ENCODE results near the gene ZNF629. TPM values are rescaled to one million over a fixed set of nuclear protein-coding genes. Genes with fewer than 3 reads are reported as not detected.

The ZNF629 gene
- polyA plus RNA-seq, 2 of the 4 experiments (the other 2 are of a cell fraction) = 5.9 to 13.6 TPM

DNA sequence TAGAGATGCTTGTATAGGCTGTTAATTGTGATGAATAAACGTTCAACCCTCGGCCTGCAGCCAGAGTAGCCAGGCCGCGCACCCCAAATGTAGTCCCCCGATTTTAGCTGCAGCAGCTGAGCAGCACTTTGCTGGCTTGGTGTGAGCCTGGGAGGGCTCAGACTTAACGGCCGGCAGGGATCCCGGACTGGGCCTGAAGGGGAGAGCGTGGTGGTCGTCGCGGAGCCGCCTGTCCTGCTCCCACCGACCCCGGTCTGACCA, 11.9 kb downstream of the ZNF629 start:
- 19% methylated on average over 15 of the region's 15 CpGs for WGBS (ENCODE audit: missing lambda C conversion rate)
- peak overlapping the region; percentile 74 for H3K4me2 ChIP-seq
- H3K9me3 ChIP-seq = no peaks in the 10 kb centered on the region
- ChIA-PET POLR2A (interaction anchor here (0.6 to 3.0 kb wide), 11 partner anchors 8 to 167 kb away, joined by 3 to 10 read pairs (median 4); partner anchors contain the start of genes PHKG2 and ZNF629), CTCF (interaction anchor here (0.7 to 2.2 kb wide), 3 partner anchors 10 to 127 kb away, joined by 3 to 18 read pairs (median 4); partner anchors contain the start of gene RNF40)
- H3K27ac ChIP-seq = peak overlapping the region; percentile 91 to 99
- TF ChIP-seq ESRRA (IDR thresholded peaks at IDR 0.05; ENCODE audit: borderline replicate concordance, low read length) (no peak), KDM1A (IDR thresholded peaks at IDR 0.05; ENCODE audit: low read depth) (no peak), EHF (CRISPR knock-in tag; IDR thresholded peaks at IDR 0.05) (no peak), CBX8 (IDR thresholded peaks at IDR 0.05) (no peak), CEBPB (IDR thresholded peaks at IDR 0.05) (no peak), FOSL2 (IDR thresholded peaks at IDR 0.05) (no peak), FOSL2 (CRISPR knock-in tag; IDR thresholded peaks at IDR 0.05) (no peak), NR3C1 (IDR thresholded peaks at IDR 0.05) (no peak), HDAC2 (IDR thresholded peaks at IDR 0.05) (no peak), RARB (CRISPR knock-in tag; IDR thresholded peaks at IDR 0.05) (no peak), MYC (IDR thresholded peaks at IDR 0.05; ENCODE audit: borderline replicate concordance, low read length) (no peak), EP300 (IDR thresholded peaks at IDR 0.05) (no peak)
- TF ChIP-seq, protein P1, sequence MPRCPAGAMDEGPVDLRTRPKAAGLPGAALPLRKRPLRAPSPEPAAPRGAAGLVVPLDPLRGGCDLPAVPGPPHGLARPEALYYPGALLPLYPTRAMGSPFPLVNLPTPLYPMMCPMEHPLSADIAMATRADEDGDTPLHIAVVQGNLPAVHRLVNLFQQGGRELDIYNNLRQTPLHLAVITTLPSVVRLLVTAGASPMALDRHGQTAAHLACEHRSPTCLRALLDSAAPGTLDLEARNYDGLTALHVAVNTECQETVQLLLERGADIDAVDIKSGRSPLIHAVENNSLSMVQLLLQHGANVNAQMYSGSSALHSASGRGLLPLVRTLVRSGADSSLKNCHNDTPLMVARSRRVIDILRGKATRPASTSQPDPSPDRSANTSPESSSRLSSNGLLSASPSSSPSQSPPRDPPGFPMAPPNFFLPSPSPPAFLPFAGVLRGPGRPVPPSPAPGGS (IDR thresholded peaks at IDR 0.05) = no peak
- FAIRE-seq (no peak), DNase-seq (ENCODE audit: low read depth in 1 of 2, low spot score in 1 of 2) (no peak), ATAC-seq (peak in 1 of 2 experiments; percentile 7; a peak in 2 of 6 replicates)
- H3K4me3 ChIP-seq = peak overlapping the region; percentile 59
- H3K4me1 ChIP-seq = peaks cover 11% of the 10 kb centered on the region

- FAIRE-seq (no peak), ATAC-seq (peak; percentile 20 to 23), DNase-seq (ENCODE audit: low read depth in 1 of 2, low spot score in 1 of 2) (no peak)
- Histone ChIP-seq H3K4me3 (peak overlapping the region; percentile 59), H3K9me3 (no peaks in the 10 kb centered on the region), H3K4me1 (peaks cover 11% of the 10 kb centered on the region), H3K27ac (peak overlapping the region; percentile 91 to 99), H3K4me2 (peak overlapping the region; percentile 74)
- ChIA-PET POLR2A (interaction anchor here (0.6 to 3.0 kb wide), 12 partner anchors 8 to 168 kb away, joined by 3 to 10 read pairs (median 4); partner anchors contain the start of genes PHKG2 and ZNF629), CTCF (interaction anchor here (0.7 to 2.2 kb wide), 4 partner anchors 10 to 168 kb away, joined by 3 to 18 read pairs (median 4); partner anchors contain the start of gene RNF40)
- WGBS (ENCODE audit: missing lambda C conversion rate) = 64% methylated on average over 8 of the region's 8 CpGs
- TF ChIP-seq CEBPB (IDR thresholded peaks at IDR 0.05) (no peak), ZSCAN20 (CRISPR knock-in tag; IDR thresholded peaks at IDR 0.05) (no peak), SMC3 (IDR thresholded peaks at IDR 0.05) (no peak), HEYL (CRISPR knock-in tag; IDR thresholded peaks at IDR 0.05) (no peak), MYC (IDR thresholded peaks at IDR 0.05; ENCODE audit: borderline replicate concordance, low read length) (no peak), ZFP36 (IDR thresholded peaks at IDR 0.05; ENCODE audit: borderline replicate concordance, partially characterized antibody) (no peak)
These were observed 12.5 kb downstream of the ZNF629 start for GRCh38 chr16:30774367-30775130.

GRCh38 chr16:30773826-30774225, 13.2 kb downstream of the ZNF629 start:
- peaks cover 11% of the 10 kb centered on the region for H3K4me1 ChIP-seq
- no peak for ATAC-seq
- no peak overlapping the region for H3K4me2 ChIP-seq
- DNase-seq (ENCODE audit: low read depth in 1 of 2, low spot score in 1 of 2) = no peak
- H3K4me3 ChIP-seq = no peak overlapping the region
- POLR2A ChIA-PET = interaction anchor here (1.1 to 3.0 kb wide), 2 partner anchors 26 to 32 kb away, joined by 3 to 10 read pairs; partner anchors contain the start of gene PHKG2
- no peaks in the 10 kb centered on the region for H3K9me3 ChIP-seq
- no peak for TF ChIP-seq CBX8 (IDR thresholded peaks at IDR 0.05)
- TF ChIP-seq FOSL2 (IDR thresholded peaks at IDR 0.05) = no peak
- no peak for TF ChIP-seq FOSL2 (CRISPR knock-in tag; IDR thresholded peaks at IDR 0.05)
- TF ChIP-seq, protein P2, sequence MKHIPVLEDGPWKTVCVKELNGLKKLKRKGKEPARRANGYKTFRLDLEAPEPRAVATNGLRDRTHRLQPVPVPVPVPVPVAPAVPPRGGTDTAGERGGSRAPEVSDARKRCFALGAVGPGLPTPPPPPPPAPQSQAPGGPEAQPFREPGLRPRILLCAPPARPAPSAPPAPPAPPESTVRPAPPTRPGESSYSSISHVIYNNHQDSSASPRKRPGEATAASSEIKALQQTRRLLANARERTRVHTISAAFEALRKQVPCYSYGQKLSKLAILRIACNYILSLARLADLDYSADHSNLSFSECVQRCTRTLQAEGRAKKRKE (CRISPR knock-in tag; IDR thresholded peaks at IDR 0.05; ENCODE audit: low read depth) = no peak
- no peak for TF ChIP-seq ZFP36 (IDR thresholded peaks at IDR 0.05; ENCODE audit: borderline replicate concordance, partially characterized antibody)
- no peak for TF ChIP-seq ZC3H11A (IDR thresholded peaks at IDR 0.05)
- no peak for TF ChIP-seq GATA3 (IDR thresholded peaks at IDR 0.05; ENCODE audit: borderline replicate concordance)
- TF ChIP-seq RNF2 (IDR thresholded peaks at IDR 0.05; ENCODE audit: borderline replicate concordance, low read depth) = no peak
- TF ChIP-seq RCOR1 (IDR thresholded peaks at IDR 0.05; ENCODE audit: low read depth, low read length) = no peak
- TF ChIP-seq JUNB (IDR thresholded peaks at IDR 0.05) = no peak
- TF ChIP-seq HOXB13 (CRISPR knock-in tag; IDR thresholded peaks at IDR 0.05; ENCODE audit: low read depth) = no peak
- no peak for TF ChIP-seq SREBF2 (IDR thresholded peaks at IDR 0.05)
- 97% methylated on average over 13 of the region's 14 CpGs for WGBS (ENCODE audit: missing lambda C conversion rate)
- H3K27ac ChIP-seq = no peak overlapping the region
- CTCF ChIA-PET = interaction anchor here (1.2 to 2.2 kb wide), 2 partner anchors 9 to 168 kb away, joined by 4 to 18 read pairs; partner anchors contain the start of gene RNF40
- FAIRE-seq = no peak
